Hindlimb muscle (tissue), 1 donor: Measurements from ENCODE around the gene PTPN2. TPM values are rescaled to one million over a fixed set of nuclear protein-coding genes. Genes with fewer than 3 reads are reported as not detected.
"Not testable (repeated sequence)": the region's sequence is repeated elsewhere in the genome, so short reads cannot be mapped to it uniquely, and the experiment has no call there.

Source experiments
- DNase-seq: peaks from one replicate; pipeline ENCODE4 v3.0.0-alpha.2; 2013
- polyA plus RNA-seq: library from polyadenylated mRNA; unstranded; fragments of 120-200 nt; gene quantifications from one replicate; pipeline ENCODE4 v1.2.1, GENCODE V29; 2013; ENCODE audit not compliant: insufficient read length

The PTPN2 gene
- polyA plus RNA-seq = 31.0 TPM

GRCh38 chr18:12883684-12884405 lies at the start of gene PTPN2:
Gene PTPN2 (minus strand): TSS chr18:12884237. CDS start chr18:12884141, 96 bp downstream.
- peak; percentile 97 for DNase-seq

GRCh38 chr18:12933327-12933726 lies 49.3 kb upstream of the PTPN2 start:
- no peak for DNase-seq

GRCh38 chr18:12930908-12931307 lies 46.9 kb upstream of the PTPN2 start:
- no peak for DNase-seq

GRCh38 chr18:12930376-12930775 lies 46.3 kb upstream of the PTPN2 start:
- DNase-seq = no peak

GRCh38 chr18:12929477-12930083 lies 45.5 kb upstream of the PTPN2 start:
- DNase-seq = no peak

GRCh38 chr18:12928641-12929040 lies 44.6 kb upstream of the PTPN2 start:
- DNase-seq = no peak

- DNase-seq = no peak
Measured at GRCh38 chr18:12928206-12928605, 44.2 kb upstream of the PTPN2 start.

- no peak for DNase-seq
Measured at GRCh38 chr18:12924616-12925015, 40.6 kb upstream of the PTPN2 start.

- DNase-seq = no peak
Measured at GRCh38 chr18:12922266-12922665, 38.2 kb upstream of the PTPN2 start.

- DNase-seq = no peak
Measured at GRCh38 chr18:12921178-12921577, 37.1 kb upstream of the PTPN2 start.

GRCh38 chr18:12911929-12912703 lies 28.1 kb upstream of the PTPN2 start:
- no peak for DNase-seq

GRCh38 chr18:12911025-12911928 lies 27.2 kb upstream of the PTPN2 start:
- DNase-seq = no peak

GRCh38 chr18:12908706-12909105 lies 24.7 kb upstream of the PTPN2 start:
- no peak for DNase-seq

GRCh38 chr18:12907258-12907925 lies 23.4 kb upstream of the PTPN2 start:
- no peak for DNase-seq

- no peak for DNase-seq
Measured at GRCh38 chr18:12906773-12907172, 22.7 kb upstream of the PTPN2 start.

GRCh38 chr18:12906119-12906518 lies 22.1 kb upstream of the PTPN2 start:
- no peak for DNase-seq

GRCh38 chr18:12904012-12904516 lies 20.0 kb upstream of the PTPN2 start:
- DNase-seq = no peak

- DNase-seq = not testable (repeated sequence)
Measured at GRCh38 chr18:12901208-12901607, 17.2 kb upstream of the PTPN2 start.

- DNase-seq = not testable (repeated sequence)
Measured at GRCh38 chr18:12896784-12897333, 12.8 kb upstream of the PTPN2 start.

GRCh38 chr18:12895626-12896025 lies 11.6 kb upstream of the PTPN2 start:
- no peak for DNase-seq

GRCh38 chr18:12895014-12895413 lies 11.0 kb upstream of the PTPN2 start:
- no peak for DNase-seq
